HG03060 (cell line): Measurements from ENCODE around the gene CDH6.
"Not testable (repeated sequence)": the region's sequence is repeated elsewhere in the genome, so short reads cannot be mapped to it uniquely, and the experiment has no call there.

Experiments
- ATAC-seq: cut with Tn5 transposase; IDR thresholded peaks from one replicate; pipeline ENCODE4 v1.9.1; 2021; ENCODE audit warnings: low read depth, moderate number of reproducible peaks; ENCODE audit not compliant: unreplicated experiment

The CDH6 gene

GRCh38 chr5:31319335-31319734 is 125.8 kb downstream of the CDH6 start:
- ATAC-seq, result no peak

- ATAC-seq, result no peak
Observed at GRCh38 chr5:31322946-31323345, 129.5 kb downstream of the CDH6 start.

GRCh38 chr5:31324842-31325241 is 131.4 kb downstream of the CDH6 start:
- ATAC-seq, result no peak

GRCh38 chr5:31328040-31328733 is 134.7 kb downstream of the CDH6 start:
- no peak for ATAC-seq

GRCh38 chr5:31329715-31330114 is 136.2 kb downstream of the CDH6 start:
- ATAC-seq, result no peak

GRCh38 chr5:31332160-31332559 is 138.7 kb downstream of the CDH6 start:
- ATAC-seq, result no peak

- no peak for ATAC-seq
Observed at GRCh38 chr5:31333475-31333874, 140.0 kb downstream of the CDH6 start.

- no peak for ATAC-seq
Observed at GRCh38 chr5:31334061-31334860, 140.8 kb downstream of the CDH6 start.

- no peak for ATAC-seq
Observed at GRCh38 chr5:31335456-31335855, 142.0 kb downstream of the CDH6 start.

GRCh38 chr5:31343946-31344345 is 150.5 kb downstream of the CDH6 start:
- ATAC-seq, result no peak

- ATAC-seq, result no peak
Observed at GRCh38 chr5:31346896-31347551, 153.5 kb downstream of the CDH6 start.

- no peak for ATAC-seq
Observed at GRCh38 chr5:31347552-31347905, 154.0 kb downstream of the CDH6 start.

- no peak for ATAC-seq
Observed at GRCh38 chr5:31350395-31350794, 156.9 kb downstream of the CDH6 start.

- ATAC-seq, result no peak
Observed at GRCh38 chr5:31355337-31355736, 161.9 kb downstream of the CDH6 start.

GRCh38 chr5:31357038-31357437 is 163.6 kb downstream of the CDH6 start:
- ATAC-seq, result no peak

GRCh38 chr5:31359839-31360238 is 166.4 kb downstream of the CDH6 start:
- no peak for ATAC-seq

GRCh38 chr5:31361234-31361633 is 167.7 kb downstream of the CDH6 start:
- ATAC-seq, result no peak

- not testable (repeated sequence) for ATAC-seq
Observed at GRCh38 chr5:31361704-31362528, 168.4 kb downstream of the CDH6 start.

GRCh38 chr5:31362529-31362900 is 169.0 kb downstream of the CDH6 start:
- no peak for ATAC-seq

- no peak for ATAC-seq
Observed at GRCh38 chr5:31362931-31363568, 169.6 kb downstream of the CDH6 start.
